KG1 (cell line): ENCODE measurements around the gene FUT2.
A peak's percentile ranks its signal among the peaks of the same experiment; 100 is the strongest.
"Not testable (repeated sequence)": the region's sequence is repeated elsewhere in the genome, so short reads cannot be mapped to it uniquely, and the experiment has no call there.

ENCODE experiments used
- DNase-seq: peaks from one replicate; lab custom pipeline; 2025; lab: John Stamatoyannopoulos, UW

FUT2 gene

DNA sequence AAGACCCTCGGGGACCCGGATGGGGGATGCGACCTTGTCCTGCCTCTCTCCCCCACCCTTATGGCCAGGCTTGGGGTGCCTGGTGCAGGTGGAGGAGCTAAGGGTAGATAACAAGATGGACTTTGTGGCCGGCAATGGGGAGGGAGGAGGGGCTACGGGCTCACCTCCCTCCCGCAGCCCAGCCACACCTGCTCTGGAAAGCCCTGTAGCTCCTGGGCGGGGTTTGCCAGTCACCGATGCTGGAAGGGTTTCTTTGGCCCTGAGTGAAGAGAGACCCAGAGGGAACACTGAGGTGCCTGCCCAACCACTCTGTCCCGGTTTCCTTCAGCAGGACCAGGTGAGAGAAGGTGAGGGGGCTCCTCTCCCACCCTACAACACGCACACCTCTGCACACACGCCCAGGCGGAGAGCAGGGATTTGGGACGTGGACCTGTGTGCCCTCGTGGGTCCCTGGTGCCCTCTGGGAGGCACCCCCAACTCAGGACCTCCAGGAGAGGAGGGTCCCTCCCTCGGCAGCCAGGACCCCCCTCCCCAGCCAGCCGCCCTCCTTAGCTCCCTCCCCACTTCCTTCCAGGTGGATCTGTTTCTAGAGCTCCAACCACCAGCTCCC lies at the start of gene FUT2:
TSS of gene FUT2 (plus strand) at position 229 of the 610 bp plus-strand sequence. CDS start 6,986 bp downstream, outside the sequence.
- no peak for DNase-seq

DNA sequence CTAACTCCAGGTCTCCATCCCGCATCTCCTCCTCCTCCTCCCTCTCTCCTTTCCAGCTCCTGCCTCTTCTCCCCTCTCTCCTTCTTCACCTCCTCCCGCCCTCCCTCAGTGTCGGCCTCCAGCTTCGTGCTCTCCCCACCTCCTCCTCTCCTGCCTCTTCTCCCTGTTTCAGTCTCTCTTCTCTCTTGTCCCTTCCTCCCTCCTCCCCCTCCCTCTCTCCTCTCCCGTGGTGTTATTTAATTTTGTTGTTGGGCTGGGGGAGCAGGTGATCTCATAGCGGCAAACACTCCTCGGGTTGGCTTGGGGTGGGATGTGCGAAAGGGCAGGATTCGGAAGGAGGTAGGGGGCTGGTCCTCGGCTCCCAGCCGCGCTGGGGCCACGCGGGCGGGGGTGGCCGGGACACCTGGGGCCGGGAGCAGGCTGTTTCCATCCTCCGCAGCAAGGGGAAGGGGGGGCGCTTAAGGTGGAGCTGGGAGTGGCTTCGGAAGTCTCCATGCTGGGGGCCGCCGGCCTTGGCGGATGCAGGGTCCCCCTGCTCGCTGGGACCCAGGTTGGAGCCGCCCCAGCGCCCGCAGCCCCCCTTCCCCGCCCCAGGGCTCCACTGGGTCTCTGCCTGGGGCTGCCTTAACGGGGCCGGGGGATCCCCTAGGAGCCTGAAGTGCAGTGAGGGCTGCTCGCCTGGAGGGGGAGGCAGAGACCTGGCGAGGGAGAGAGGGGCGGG lies 49.6 kb upstream of the FUT2 start, which contains the start of gene CA11:
TSS of gene CA11 (minus strand) at position 187 of the 721 bp plus-strand sequence. CDS start 555 bp downstream, outside the sequence.
- peak; percentile 76 for DNase-seq

DNA sequence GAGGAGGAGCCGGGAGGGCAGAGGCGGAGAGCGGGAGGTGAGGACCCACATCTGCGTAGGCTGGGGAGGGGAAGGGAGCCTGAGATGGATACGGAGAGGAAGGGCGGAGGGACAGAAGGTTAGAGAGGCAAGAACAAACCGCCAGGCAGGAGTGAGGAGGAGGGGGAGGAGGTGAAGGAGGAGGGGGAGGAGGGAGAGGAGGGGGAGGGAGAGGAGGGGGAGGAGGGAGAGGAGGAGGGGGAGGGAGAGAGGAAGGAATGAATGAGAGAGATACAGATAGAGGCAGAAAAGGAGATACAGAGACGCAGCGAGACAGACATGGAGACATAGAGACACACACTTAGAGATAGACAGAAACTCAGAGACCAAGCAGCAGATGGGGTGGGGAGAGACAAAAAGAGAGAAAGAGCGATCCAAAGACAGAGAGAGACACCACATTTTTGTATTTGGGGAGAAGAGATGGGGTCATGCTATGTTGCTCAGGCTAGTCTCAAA lies 49.0 kb upstream of the FUT2 start:
- no peak for DNase-seq

- DNase-seq = no peak
Observed at GRCh38 chr19:48648134-48648533, 47.6 kb upstream of the FUT2 start.

DNA sequence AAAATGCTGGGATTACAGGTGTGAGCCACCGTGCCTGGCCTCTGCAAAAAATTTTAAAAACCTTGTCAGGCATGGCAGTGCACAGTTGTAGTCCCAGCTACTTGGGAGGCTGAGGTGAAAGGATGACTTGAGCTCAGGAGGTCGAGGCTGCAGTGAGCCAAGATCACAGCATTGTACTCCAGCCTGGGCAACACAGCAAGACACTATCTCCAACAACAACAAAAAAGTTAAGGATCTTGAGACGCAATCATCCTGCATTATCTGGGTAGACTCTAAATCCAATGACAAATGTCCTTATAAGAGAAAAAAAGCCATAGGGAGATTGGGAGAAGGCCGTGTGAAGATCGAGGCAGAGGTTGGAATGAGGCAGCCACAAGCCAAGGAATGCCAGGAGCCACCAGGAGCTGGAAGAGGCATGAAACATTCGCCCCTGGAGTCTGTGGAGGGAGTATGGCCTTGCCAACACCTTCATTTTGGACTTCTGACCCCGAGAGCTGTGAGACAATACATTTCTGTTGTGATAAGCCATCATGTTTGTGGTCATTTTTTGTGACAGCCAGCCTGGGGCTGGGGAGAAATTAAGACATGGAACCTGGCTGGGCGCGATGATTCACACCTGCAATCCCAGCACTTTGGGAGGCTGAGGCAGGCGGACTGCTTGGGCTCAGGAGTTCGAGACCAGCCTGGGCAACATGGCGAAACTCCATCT lies 44.6 kb upstream of the FUT2 start:
- DNase-seq = no peak

- DNase-seq = no peak
Observed at GRCh38 chr19:48651683-48652048, 44.1 kb upstream of the FUT2 start.

DNA sequence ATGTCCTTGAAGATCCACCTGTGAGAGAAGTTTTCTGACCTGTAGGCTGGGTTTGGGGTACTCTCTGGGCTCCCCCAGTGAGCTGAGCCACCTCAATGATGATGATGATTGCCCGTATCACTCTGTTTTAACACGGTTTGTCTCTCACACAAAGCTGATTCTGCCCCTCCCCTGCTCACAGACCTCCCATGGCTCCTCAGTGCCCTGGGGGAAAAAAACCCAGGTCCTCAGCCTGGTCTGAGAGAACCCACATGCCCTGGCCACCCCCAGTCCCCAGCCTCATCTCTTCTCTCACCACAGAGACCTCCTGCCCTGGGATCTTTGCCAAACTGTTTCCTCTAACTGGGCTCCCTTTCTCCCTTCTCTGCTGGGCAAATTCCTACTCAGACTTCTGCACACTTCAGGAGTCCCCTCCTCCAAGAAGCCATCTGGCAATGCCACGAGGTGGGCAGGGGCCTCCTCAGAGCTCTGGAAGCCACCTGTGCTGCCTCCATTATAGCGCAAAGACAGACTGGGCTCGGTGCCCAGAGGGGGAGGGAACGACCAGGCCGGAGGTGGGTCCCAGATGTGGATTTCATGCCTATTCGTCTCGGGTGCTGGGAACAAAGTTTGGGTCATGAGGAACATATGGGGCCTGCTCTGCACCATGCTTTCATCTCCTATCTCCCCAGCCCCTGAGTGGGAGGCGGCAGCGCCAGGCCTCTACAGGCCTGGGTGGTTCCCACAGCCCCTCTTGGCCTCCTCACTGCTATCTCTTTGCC lies 41.3 kb upstream of the FUT2 start:
- no peak for DNase-seq

GRCh38 chr19:48656840-48657474 lies 38.8 kb upstream of the FUT2 start:
- DNase-seq = no peak

DNA sequence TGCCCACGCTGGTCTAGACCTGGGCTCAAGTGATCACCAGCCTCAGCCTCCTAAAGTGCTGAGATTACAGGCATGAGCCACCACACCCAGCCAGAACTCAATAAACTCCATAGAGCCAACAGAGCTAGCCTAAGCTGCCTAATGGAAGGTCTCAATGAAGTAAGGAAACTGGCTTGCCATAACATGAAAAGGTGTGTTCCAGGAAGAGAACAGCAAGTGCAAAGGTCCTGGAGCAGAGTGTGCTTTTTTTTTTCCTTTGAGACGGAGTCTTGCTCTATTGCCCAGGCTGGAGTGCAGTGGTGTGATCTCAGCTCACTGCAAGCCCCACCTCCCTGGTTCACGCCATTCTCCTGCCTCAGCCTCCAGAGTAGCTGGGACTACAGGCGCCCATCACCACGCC lies 37.9 kb upstream of the FUT2 start:
- not testable (repeated sequence) for DNase-seq

GRCh38 chr19:48658483-48658882 lies 37.3 kb upstream of the FUT2 start:
- DNase-seq = no peak

- no peak for DNase-seq
Observed at GRCh38 chr19:48659768-48660167, 36.0 kb upstream of the FUT2 start.

GRCh38 chr19:48660852-48661710 lies 34.7 kb upstream of the FUT2 start:
- DNase-seq = peak; percentile 96

DNA sequence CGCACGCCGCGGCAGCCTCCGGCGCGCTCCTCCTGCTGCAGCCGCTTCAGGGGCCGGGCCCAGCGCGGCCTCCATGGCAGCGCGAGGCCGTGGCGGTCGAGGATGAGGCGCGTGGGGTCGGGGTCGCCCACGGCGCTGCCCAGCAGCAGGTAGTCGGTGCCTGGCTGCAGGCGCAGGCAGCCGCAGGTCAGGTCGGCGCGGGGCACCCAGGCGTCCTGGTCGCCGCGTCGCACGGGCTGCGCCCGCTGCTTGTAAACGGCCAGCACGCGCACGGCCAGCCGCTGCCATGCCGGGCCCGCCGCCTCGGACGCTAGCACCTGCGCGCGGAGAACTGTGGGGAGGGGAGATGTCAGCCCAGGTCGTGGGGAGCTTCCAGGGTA lies 34.1 kb upstream of the FUT2 start:
- no peak for DNase-seq

- no peak for DNase-seq
Observed at GRCh38 chr19:48663667-48664066, 32.1 kb upstream of the FUT2 start.

GRCh38 chr19:48664476-48664875 lies 31.3 kb upstream of the FUT2 start:
- DNase-seq = no peak

- no peak for DNase-seq
Observed at GRCh38 chr19:48665786-48666185, 30.0 kb upstream of the FUT2 start.

- DNase-seq = no peak
Observed at GRCh38 chr19:48668332-48668731, 27.4 kb upstream of the FUT2 start.

DNA sequence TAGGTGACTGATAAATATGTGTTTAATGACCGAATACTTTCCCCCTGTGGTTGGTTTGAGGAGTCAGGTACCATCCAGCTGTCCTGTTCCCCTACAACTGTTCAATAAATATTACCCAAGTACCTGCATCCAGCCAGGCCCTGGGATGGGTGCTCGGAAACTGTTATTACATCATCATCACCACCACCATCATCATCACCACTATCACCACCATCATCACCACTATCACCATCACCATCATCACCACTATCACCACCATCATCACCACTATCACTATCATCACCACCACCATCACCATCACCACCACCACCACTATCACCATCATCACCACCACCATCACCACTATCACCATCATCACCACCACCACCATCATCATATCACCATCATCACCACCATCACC lies 27.0 kb upstream of the FUT2 start:
- no peak for DNase-seq

DNA sequence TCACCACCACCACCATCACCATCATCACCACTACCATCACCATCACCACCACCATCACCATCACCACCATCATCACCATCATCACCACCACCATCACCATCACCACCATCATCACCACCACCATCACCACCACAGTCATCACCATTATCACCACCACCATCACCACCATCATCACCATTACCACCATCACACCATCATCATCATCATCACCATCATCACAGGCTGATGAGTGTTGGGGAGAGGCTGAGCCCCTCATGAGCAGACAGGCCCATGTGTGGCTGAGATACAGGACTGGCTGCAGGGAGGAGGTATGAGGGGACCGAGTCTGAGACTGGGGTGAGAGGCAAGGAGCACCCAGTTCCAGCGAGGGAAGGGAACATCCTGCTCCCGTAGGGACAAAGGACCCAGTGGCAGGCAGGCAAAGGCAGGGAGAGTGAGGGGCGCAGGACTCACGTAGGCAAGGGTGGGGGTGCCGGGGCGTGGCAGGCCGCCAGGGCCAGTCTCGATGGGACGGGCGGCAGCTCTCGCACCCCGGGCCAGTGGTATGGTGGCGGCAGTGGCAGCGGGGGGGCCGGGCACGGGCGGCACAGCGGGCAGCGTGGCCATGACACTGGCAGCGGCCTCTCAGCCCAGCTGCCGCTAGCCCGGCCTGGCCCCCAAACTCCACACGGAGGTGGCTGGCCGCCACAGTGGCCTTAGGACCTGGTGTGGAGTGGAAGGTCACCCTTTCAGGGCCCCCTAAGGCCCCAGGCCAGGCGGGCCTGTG lies 25.7 kb upstream of the FUT2 start:
- DNase-seq = no peak
